HG03520 (cell line): ENCODE results near the gene SCAI.
"Not testable (repeated sequence)": the region's sequence is repeated elsewhere in the genome, so short reads cannot be mapped to it uniquely, and the experiment has no call there.

Source experiments
- ATAC-seq: cut with Tn5 transposase; IDR thresholded peaks from one replicate; pipeline ENCODE4 v1.9.1; 2021; ENCODE audit warnings: mild to moderate bottlenecking, moderate library complexity; ENCODE audit not compliant: unreplicated experiment

The SCAI gene

DNA sequence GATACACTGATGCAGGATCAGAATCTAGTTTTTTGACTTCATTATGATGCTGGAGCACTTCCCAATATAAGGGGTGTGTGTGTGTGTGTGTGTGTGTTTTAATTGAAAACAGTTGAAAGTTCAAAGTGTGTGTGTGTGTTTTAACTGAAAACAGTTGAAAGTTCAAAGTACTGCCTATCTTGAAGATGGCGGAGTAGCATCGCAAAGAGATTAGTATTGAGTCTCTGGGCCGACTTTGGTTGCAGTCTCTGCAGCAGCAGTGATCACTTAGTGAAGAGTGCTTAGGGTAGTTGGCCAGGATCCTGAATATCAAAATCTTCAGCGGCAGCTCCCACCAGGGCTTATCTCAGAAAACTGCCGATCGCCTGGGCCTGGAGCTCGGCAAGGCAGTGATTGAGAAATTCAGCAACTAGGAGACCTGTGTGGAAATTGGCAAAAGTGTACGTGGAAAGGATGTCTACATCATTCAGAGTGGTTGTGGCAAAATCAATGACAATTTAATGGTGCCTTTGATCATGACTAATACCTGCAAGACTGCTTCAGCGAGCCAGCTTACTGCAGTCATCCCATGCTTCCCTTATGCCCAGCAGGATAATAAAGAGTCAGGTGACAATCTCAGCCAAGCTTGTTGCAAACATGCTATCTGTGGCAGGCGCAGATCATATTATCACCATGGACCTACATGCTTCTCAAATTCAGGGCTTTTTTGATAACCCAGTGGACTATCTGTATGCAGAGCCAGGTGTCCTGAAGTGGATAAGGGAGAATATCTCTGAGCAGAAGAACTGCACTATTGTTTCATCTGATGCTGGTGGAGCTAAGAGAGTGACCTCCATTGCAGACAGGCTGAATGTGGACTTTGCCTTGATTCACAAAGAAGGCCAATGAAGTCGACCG lies 7.3 kb upstream of the SCAI start:
- ATAC-seq, result no peak

DNA sequence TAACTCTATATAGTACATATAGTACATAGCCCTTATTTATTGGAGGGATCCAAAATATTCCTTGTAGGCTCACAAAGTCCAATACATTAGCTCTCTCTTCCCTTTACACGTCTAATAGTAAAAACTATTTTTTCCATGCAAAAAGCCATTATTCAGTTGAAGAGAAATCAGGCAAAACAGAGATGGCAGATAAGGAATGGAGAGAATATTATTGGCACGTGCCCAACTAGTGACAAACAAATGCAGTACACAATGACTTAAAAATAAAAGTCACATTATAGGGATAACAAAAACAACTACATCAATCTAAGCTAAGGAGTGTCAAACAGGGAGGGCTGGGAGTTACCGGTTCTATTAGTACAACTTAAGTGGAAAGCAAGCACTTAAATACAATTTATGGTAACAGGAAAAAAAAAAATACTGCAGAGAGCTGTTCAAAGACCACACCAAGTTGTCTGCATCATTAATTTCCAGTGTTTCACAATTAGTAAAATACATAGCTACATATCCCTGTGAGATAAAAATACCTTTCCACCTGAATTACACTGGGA lies 4.1 kb upstream of the SCAI start:
- no peak for ATAC-seq

DNA sequence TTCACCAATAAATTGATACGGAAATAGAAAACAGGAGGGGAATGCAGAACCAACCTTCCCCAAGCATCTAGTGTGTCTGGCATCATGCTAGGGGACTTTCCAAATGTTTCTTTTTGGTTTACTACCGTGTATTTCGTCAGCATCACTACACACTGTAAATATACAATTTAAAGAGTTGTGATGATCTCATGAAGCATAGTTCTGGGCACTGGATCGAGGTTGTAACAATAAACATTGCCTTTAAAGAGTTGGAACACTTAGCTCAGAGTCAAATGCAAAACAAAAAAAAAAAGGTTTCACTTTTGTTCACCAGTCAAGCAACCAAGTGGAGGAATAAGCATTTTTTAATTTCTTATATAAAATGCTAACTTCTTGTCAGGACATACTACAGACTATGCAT lies 2.9 kb upstream of the SCAI start:
- no peak for ATAC-seq

DNA sequence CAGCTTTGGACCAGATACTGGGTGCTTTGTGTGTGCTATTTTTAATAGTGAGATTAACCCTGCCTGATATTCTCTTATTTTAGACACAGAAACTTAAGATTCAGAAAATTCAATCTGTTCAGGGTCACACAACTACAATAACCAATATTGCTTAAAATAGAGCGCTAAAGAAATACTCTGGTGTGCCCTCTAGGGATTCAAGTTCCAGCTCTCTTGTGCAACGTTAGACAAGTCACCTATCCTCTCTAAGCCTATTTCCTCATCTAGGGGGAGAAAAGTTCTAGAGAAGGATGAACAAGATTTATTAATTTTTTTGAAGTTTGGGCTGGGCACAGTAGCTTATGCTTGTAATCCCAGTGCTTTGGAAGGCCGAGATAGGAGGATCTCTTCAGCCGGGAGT lies 2.1 kb upstream of the SCAI start:
- no peak for ATAC-seq

DNA sequence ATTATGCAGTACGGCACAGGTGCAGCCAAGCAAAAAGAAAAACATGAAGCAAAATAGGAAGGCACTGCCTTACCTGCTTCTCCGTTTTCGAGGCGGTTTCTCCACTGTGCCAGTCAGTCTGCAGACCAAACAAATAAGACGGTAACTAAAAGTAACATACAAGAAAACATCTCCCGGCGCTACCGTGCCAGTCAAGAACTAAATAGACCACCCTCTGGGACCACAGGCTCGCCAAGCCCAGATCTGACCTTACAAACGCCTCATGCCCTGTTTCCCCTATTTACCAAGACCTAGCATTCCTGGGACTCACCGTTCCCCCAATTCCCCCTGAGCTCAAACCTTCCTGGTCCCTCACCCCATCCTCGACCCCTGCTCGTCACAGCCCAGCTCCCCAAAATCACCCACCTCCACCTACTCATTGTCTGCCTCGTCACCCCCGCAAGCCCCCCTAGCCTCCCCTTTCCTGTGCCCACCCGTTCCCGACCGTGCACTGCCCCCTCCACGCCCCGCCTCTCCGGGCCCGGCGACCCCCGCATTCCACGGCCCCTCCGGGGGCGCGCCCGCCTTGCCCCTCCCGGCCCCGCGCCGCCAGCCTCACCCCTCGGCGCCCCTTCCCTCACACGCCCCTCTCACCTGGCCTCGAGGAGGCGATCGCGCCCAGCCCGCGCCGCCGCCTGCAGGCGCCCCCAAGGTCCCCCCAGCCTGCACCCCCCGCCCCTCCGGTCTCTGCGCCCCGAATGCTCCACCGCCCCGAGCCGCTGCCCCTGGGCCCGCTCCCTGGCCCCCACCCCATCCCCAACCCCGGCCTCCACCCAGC lies 560 bp downstream of the SCAI start:
- ATAC-seq, result peak; percentile 32

DNA sequence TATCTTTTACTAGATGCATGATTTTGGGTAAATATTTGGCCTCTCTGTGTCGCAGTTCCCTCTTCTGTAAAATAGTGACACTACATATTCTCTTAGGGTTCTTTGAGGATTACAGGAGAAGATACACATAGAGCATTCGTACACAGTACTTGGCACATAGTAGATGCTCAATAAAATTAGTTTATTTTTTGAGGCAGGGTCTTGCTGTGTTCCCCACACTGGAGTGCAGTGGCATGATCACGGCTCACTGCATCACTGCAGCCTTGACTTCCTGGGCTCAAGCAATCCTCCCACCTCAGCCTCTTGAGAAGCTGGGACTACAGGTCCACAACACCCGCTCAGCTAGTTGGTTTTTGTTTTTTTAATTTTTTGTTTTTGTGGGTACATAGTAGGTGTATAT lies 1.6 kb downstream of the SCAI start:
- ATAC-seq, result no peak

DNA sequence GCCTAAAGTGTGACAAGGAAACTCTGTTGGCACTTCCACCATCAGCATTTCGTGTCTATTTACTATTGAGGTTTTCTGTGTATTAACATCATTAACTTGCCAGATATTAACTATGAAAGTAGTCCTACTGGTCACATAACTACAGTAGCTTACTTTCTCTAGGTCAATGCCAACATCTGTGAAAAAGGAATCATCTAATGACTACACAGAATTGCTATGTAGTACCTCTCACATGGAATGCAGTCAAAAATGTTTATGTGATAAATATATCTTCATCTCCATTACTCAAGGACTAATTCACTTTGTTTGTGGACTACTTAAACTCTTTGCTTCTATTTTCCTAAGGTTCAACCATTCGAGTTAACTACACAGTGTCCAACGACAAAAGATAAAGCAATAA lies 2.1 kb downstream of the SCAI start:
- ATAC-seq, result no peak

DNA sequence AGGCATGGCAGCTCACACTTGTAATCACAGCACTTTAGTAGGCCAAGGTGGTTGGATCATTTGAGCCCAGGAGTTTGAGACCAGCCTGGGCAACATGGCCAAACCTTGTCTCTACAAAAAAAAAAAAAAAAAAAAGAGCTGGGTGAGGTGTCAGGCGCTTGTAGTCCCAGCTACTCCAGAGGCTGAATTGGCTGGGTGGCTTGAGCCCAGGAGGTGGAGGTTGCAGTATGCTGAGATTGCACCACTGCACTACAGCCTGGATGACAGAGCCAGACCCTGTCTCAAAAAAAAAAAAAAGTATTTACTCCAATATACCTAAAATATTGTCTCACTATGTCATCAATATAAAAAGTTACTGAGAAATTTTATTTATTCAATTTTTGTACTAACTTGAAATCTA lies 2.8 kb downstream of the SCAI start:
- ATAC-seq, result no peak

DNA sequence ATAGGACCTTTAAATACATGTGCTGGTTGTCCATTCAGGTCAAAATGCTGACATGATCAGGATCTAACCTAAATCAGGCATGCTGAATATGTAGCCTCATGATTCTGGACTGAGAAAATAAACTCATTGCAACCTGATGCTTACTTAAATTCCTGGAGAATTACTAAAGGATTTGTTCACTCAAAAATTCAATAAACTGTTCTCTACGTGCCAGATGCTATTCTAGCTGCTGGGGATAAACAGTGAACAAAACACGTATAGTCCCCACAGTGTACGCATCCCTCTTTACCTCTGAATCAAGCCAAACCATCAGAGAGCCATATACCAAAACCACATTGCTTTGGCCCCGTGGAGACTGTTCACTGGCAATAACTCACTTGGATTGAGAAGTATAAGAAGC lies 6.1 kb downstream of the SCAI start:
- ATAC-seq, result no peak

DNA sequence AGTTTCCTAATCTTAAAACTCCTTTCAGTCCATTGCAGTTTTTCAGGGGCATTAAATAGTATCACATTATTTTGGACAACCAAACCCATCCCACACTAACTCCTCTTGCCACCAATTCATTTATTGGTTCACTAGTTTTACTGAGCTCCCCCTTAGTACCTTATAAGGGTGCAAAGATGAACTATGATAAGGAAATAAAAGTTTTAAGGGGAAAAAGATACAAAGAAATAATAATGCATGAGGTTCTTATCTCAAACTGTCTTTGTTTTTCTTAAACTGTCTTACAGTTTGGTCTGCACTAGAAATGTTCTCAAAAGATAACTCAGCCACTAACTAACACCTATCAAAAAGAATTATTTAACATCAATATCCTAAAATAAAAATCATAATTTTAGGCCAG lies 8.4 kb downstream of the SCAI start:
- no peak for ATAC-seq

DNA sequence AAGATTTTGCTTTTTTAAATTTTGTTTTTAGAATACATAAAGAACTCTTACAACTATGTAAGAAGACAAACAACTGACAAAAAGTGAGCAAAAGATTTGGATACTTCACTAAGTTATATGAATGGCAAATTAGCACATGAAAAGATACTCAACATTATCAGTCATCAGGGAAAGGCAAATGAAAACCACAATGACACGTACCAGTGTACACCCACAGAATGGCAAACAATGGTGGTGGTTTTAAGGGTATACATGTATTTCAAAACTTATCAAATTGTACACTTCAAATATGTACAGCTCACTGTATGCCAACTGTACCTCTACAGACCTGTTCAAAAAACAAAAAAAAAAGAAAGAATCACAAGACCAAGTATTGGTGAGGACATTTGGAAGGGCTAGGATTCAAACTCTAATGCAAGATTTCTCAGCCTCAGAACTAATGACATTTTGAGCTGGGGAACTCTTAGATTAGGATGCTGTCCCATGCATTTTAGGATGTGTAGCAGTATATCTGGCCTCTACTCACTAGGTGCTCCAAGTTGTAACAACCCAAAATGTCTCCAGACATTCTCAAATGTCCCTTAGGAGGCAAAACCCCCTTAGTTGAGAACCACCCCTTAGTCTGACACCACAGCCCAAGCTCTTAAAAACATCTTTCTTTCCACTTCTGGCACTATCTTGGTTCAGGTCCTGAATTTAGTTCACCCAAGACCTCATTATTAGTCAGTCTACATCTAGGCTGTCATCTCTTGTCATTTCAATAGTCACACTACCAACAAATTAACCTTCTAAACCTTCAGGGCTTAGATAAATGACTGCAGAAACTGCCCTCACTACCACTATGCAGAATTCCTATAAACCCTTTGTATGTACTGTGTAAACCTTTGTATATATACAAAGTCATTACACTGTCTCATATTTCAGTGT lies 9.7 kb downstream of the SCAI start:
- no peak for ATAC-seq

DNA sequence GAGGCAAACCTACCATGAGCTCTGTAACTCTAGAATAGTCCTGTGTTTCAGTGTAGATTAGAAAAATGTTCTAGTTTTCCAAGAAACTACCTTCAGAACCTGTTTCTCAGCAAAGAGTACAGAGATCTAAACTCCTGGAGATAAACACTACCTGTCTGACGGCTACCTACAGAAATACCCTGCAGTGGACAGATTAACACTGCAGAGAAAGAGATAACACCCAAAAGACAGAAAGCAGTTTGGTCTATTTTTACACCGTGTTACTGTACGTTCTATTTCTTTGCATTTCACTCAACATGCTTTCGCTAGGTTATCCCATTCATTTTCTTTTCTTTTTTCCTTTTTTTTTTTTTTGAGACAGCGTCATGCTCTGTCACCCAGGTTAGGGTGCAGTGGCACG lies 11.6 kb downstream of the SCAI start:
- ATAC-seq, result no peak

DNA sequence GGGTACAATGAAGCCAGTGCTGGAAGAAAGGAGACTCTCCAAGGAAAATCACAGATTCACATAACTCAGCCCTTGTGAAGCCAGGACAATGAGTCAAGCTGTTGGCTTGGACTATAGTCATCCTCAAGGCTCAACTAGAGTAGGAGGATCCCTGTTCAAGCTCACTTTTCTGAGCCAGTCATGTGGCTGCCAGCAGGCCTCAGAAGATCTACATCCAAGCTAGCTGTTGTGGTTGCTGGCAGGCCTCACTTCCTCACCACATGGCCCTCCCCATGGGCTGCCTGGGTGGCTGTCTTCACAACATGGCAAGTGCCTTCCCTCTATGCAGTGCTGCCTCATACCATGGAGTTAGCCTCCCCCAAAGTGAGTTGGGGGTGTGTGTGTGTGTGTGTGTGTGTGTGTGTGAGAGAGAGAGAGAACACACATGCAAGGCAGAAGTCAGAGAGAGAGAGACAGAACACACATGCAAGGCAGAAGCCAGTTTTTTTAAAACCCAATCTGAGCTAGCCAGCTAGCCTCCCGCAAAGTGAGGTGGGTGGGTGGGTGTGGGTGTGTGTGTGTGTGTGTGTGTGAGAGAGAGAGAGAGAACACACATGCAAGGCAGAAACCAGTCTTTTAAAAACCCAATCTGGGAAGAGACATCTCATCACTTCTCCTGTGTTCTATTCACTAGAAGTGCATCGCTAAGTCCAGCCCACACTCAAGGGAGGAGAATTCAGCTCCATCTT lies 17.1 kb downstream of the SCAI start:
- peak; percentile 88 for ATAC-seq

DNA sequence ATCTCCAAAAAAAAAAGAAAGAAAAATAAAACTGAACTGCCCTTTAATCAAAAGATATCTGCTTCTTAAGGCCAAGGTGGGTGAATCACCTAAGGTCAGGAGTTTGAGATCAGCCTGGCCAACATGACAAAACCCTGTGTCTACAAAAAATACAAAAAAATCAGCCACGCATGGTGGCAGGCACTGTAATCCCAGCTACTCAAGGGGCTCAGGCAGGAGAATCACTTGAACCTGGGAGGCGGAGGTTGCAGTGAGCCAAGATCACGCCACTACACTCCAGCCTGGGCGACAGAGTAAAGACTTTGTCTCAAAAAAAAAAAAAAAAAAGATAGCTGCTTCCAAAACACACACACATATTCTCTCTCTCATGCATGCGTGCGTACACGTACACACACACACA lies 17.8 kb downstream of the SCAI start:
- ATAC-seq, result no peak

DNA sequence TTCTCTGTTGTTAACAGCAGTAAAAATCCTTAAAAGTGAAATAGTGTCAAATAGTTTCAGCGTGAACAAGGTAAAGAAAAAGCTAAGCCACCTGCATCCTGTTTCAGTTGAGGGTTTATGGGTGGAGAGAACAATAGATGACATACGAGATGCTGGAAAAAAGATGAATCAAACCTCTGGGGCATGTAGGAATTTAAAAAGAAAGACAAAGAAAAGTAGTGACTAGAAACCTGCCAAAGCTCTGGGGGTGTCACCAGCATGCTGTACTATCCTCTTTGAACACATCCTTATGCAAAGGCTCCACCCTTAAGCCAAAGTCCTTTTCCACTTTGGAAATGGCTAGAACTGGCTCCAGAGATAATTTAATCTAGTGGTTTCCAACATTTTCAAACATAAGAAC lies 22.2 kb downstream of the SCAI start:
- ATAC-seq, result no peak

DNA sequence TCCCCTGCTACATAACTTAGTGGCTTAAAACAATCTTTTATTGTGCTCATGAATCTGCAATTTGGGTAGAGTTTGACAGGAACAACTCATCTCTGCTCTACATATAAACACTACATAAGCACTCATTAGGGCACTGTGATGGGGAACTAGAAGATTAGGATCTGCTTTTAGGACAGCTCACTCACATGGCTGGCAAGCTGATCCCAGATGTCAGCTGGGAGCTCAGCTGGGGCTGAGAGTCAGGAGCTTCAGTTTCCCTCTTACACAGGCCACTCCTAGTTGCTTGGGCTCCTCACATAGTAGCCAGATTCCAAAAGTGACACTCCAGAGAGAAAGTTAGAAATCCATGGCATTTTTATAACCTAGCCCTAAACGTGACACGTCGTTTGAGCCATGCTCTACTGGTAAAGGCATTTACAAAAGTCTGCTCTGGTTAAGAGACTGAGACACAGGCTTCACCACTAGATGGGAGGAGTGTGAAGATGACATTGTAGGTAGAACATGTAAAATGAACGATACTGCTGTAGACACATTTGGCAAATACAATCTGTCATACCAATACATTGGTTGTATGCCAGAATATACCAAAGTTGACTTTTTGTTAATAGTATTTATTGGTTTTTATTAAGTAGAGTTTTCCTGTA lies 23.6 kb downstream of the SCAI start:
- no peak for ATAC-seq

DNA sequence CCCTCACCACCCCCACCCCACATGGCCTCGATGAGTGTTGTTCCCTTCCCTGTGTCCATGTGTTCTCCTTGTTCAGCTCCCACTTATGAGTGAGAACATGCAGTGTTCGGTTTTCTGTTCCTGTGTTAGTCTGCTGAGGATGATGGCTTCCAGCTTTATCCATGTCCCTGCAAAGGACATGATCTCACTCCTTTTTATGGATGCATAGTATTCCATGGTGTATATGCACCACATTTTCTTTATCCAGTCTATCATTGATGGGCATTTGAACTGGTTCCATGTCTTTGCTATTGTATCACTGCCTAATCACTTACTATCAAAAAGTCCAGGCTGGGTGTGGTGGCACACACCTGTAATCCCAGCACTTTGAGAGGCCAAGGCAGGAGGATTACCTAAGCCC lies 24.6 kb downstream of the SCAI start:
- ATAC-seq, result not testable (repeated sequence)

DNA sequence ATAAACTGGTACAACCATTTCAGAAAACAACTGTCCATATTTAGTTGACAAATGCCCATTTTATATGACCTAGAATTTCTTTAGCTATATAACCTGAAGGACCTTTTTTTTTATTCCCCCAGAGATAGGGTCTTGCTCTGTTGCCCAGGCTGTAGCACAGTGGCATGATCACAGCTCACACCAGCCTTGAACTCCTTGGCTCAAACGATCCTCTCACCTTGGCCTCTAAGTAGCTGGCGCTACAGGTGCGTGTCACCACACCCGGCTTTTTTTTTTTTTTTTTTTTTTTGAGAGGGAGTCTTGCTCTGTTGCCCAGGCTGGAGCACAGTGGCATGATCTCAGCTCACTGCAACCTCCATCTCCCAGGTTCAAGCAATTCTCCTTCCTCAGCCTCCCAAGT lies 28.8 kb downstream of the SCAI start:
- not testable (repeated sequence) for ATAC-seq

DNA sequence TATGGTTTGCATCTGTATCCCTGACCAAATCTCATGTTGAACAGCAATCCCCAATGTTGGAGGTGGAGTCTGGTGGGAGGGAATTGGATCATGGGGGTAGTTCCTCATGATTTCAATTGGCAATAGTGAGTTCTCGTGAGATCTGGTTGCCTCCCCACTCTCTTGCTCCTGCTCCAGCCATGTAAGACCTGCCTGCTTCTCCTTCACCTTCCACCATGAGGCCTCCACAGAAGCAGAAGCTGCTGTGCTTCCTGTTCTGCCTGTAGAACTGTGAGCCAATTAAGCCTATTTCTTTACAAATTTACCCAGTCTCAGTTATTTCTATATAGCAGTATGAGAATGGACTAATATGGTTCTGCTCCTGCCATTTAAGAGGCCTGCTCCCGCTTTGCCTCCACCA lies 32.9 kb downstream of the SCAI start:
- ATAC-seq, result no peak

DNA sequence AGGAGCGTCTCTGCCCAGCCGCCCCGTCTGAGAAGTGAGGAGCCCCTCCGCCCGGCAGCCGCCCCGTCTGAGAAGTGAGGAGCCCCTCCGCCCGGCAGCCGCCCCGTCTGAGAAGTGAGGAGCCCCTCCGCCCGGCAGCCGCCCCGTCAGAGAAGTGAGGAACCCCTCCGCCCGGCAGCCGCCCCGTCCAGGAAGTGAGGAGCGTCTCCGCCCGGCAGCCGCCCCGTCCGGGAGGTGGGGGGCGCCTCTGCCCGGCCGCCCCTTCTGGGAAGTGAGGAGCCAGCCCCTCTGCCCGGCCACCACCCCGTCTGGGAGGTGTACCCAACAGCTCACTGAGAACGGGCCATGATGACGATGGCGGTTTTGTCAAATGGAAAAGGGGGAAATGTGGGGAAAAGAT lies 34.8 kb downstream of the SCAI start:
- ATAC-seq, result not testable (repeated sequence)
